NCI-H460 (cell line): ENCODE data around the gene PPP4R4. TPM values are rescaled to one million over a fixed set of nuclear protein-coding genes. Genes with fewer than 3 reads are reported as not detected.
"Not testable (repeated sequence)": the region's sequence is repeated elsewhere in the genome, so short reads cannot be mapped to it uniquely, and the experiment has no call there.

Source experiments
- DNase-seq: peaks from one replicate; pipeline ENCODE4 v3.0.0-alpha.2; 2016; ENCODE audit warnings: low read depth; ENCODE audit errors: extremely low read depth
- total RNA-seq: library from RNA; depleted of rRNA; stranded (reverse); fragments of >200 nt; shearing (Covaris generic); gene quantifications from 2 replicates; pipeline ENCODE4 v1.2.3, GENCODE V29; 2014

Gene PPP4R4
- total RNA-seq, 1 experiment from 2014 or later, result 0.35 TPM

- DNase-seq, result no peak
Measured at GRCh38 chr14:94144765-94145164, 29.4 kb upstream of the PPP4R4 start.

- DNase-seq, result no peak
Measured at GRCh38 chr14:94145902-94146527, 28.1 kb upstream of the PPP4R4 start.

GRCh38 chr14:94152676-94153075 lies 21.4 kb upstream of the PPP4R4 start:
- no peak for DNase-seq

- no peak for DNase-seq
Measured at GRCh38 chr14:94153750-94154342, 20.3 kb upstream of the PPP4R4 start.

GRCh38 chr14:94156143-94156542 lies 18.0 kb upstream of the PPP4R4 start:
- DNase-seq, result not testable (repeated sequence)

- DNase-seq, result no peak
Measured at GRCh38 chr14:94157197-94157596, 16.9 kb upstream of the PPP4R4 start.

GRCh38 chr14:94158239-94158883 lies 15.8 kb upstream of the PPP4R4 start:
- DNase-seq, result no peak

GRCh38 chr14:94161058-94161457 lies 13.1 kb upstream of the PPP4R4 start:
- no peak for DNase-seq

GRCh38 chr14:94161981-94162380 lies 12.1 kb upstream of the PPP4R4 start:
- no peak for DNase-seq

GRCh38 chr14:94162466-94162865 lies 11.7 kb upstream of the PPP4R4 start:
- no peak for DNase-seq

- no peak for DNase-seq
Measured at GRCh38 chr14:94163796-94164195, 10.3 kb upstream of the PPP4R4 start.

GRCh38 chr14:94164685-94165431 lies 9.3 kb upstream of the PPP4R4 start:
- DNase-seq, result no peak

- no peak for DNase-seq
Measured at GRCh38 chr14:94165744-94166143, 8.4 kb upstream of the PPP4R4 start.

GRCh38 chr14:94170136-94170535 lies 4.0 kb upstream of the PPP4R4 start:
- DNase-seq, result no peak

- no peak for DNase-seq
Measured at GRCh38 chr14:94171208-94171607, 2.9 kb upstream of the PPP4R4 start.

- DNase-seq, result no peak
Measured at GRCh38 chr14:94172545-94172944, 1.6 kb upstream of the PPP4R4 start.

- no peak for DNase-seq
Measured at GRCh38 chr14:94173471-94173884, 644 bp upstream of the PPP4R4 start.

GRCh38 chr14:94174604-94175010 lies 485 bp downstream of the PPP4R4 start:
- DNase-seq, result no peak

GRCh38 chr14:94175011-94175745 lies 1.1 kb downstream of the PPP4R4 start:
- DNase-seq, result no peak

- no peak for DNase-seq
Measured at GRCh38 chr14:94175747-94176146, 1.6 kb downstream of the PPP4R4 start.

GRCh38 chr14:94176808-94177207 lies 2.7 kb downstream of the PPP4R4 start:
- no peak for DNase-seq
